GM19467 (cell line): ENCODE results near the gene IL10.

Source experiments
- ATAC-seq: cut with Tn5 transposase; IDR thresholded peaks from one replicate; pipeline ENCODE4 v1.9.1; 2021; ENCODE audit warnings: mild to moderate bottlenecking, moderate library complexity; ENCODE audit not compliant: unreplicated experiment

Gene IL10

GRCh38 chr1:206772243-206772937, at the start of gene IL10:
Gene IL10 (minus strand): TSS chr1:206772494. CDS start chr1:206772435, 59 bp downstream.
- ATAC-seq, result no peak

GRCh38 chr1:206821493-206821892, 49.2 kb upstream of the IL10 start:
- no peak for ATAC-seq

GRCh38 chr1:206816390-206817287, 44.3 kb upstream of the IL10 start:
- peak; percentile 68 for ATAC-seq

GRCh38 chr1:206814716-206815341, 42.5 kb upstream of the IL10 start:
- no peak for ATAC-seq

- ATAC-seq, result no peak
These were observed 40.2 kb upstream of the IL10 start for GRCh38 chr1:206812471-206812870.

- ATAC-seq, result no peak
These were observed 37.3 kb upstream of the IL10 start for GRCh38 chr1:206809504-206810084.

- no peak for ATAC-seq
These were observed 36.3 kb upstream of the IL10 start for GRCh38 chr1:206808615-206809014.

GRCh38 chr1:206805357-206805756, 33.1 kb upstream of the IL10 start:
- ATAC-seq, result no peak

- no peak for ATAC-seq
These were observed 32.0 kb upstream of the IL10 start for GRCh38 chr1:206804156-206804737.

- ATAC-seq, result peak; percentile 91
These were observed 31.0 kb upstream of the IL10 start for GRCh38 chr1:206803221-206803730.

GRCh38 chr1:206802401-206802800, 30.1 kb upstream of the IL10 start:
- no peak for ATAC-seq

GRCh38 chr1:206801467-206801866, 29.2 kb upstream of the IL10 start:
- ATAC-seq, result no peak

GRCh38 chr1:206800891-206801290, 28.6 kb upstream of the IL10 start:
- no peak for ATAC-seq

- no peak for ATAC-seq
These were observed 28.1 kb upstream of the IL10 start for GRCh38 chr1:206800411-206800810.

GRCh38 chr1:206799311-206799710, 27.0 kb upstream of the IL10 start:
- ATAC-seq, result no peak

GRCh38 chr1:206798384-206798996, 26.2 kb upstream of the IL10 start:
- ATAC-seq, result no peak

GRCh38 chr1:206797534-206798383, 25.5 kb upstream of the IL10 start:
- ATAC-seq, result no peak

- no peak for ATAC-seq
These were observed 24.7 kb upstream of the IL10 start for GRCh38 chr1:206796981-206797402.

- ATAC-seq, result no peak
These were observed 23.8 kb upstream of the IL10 start for GRCh38 chr1:206796116-206796515.
